ENCODE data around the gene SH3RF3.
"Not testable (repeated sequence)": the region's sequence is repeated elsewhere in the genome, so short reads cannot be mapped to it uniquely, and the experiment has no call there.

SH3RF3 gene

DNA sequence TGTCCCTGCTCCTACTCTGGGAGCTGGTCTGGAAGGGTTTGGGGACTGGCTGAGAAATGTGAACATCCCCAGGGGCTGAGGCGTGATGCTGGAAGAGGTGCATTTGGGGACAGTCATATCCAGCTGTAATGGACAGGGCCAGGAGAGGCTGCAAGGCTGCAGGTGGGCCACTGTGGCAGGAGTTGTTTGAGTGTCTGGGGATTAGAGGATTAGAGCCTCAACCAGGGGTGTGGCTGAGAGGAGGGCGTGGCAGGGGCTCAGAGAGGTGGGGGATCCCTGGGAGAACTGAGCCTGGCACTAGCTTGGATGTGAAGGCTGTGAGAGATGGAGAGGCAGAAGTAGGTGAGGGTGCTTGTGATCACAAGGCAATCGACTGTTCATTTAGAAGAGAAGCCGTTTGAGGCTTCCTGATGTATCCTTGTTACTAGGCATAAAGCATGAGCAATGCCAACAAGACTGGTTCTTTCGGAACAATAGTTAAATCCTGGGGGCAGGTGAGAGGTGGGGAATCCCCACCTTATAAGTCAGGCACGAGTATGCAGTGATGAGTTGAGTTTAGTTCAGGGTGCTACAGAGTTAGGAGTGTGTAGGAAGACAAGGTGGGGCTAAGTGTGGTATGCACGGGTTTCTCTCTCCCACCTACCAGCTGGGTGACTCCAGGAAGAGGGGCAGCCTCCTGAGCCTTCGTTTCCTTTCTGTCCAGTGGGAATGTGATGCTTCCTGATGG lies 31.9 kb downstream of the SH3RF3 start:
- DNase-seq, result no peak

DNA sequence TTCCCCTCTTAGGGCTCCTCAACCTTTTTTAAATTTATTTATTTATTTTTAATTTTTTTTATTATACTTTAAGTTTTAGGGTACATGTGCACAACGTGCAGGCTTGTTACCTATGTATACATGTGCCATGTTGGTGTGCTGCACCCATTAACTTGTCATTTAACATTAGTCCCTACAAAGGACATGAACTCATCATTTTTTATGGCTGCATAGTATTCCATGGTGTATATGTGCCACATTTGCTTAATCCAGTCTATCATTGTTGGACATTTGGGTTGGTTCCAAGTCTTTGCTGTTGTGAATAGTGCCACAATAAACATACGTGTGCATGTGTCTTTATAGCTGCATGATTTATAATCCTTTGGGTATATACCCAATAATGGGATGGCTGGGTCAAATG lies 33.4 kb downstream of the SH3RF3 start:
- not testable (repeated sequence) for DNase-seq

DNA sequence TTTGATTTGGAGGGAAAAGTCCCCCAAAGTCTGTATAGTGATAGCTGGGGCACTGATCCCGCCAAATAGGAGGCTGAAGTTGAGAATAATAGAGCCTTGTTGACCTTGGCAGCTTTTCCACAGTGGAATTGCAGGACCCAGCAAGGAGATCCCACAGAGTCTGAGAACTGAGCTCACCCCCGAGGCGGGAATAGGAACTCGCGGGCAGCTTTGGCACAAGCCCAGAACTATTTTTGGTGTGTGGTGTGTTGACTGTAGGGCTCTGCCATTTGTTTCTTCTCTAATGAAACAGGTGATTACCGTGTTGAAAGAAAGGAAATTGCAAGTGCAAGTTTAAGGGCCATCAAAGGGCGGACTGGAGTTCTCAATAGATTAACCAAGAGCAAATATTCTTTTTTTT lies 34.0 kb downstream of the SH3RF3 start:
- DNase-seq, result peak in 1 of 2 donors; percentile 27

DNA sequence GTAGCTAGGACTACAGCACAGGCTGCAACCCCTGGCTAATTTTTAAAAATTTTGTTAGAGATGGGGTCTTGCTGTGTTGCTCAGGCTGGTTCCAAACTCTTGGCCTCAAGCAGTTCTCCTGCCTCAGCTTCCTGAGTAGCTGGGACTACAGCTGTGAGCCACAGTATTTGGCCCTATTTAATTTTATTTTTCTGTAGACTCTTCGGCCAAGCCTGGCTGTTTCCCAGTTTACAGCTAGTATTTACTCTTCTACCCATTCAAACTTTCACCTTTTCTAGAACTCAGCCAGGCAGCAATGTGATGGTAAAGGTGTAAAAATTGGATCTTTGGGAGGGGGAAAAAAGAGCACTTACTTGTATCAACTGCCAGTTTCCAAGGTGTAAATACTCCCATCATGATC lies 35.3 kb downstream of the SH3RF3 start:
- no peak for DNase-seq

DNA sequence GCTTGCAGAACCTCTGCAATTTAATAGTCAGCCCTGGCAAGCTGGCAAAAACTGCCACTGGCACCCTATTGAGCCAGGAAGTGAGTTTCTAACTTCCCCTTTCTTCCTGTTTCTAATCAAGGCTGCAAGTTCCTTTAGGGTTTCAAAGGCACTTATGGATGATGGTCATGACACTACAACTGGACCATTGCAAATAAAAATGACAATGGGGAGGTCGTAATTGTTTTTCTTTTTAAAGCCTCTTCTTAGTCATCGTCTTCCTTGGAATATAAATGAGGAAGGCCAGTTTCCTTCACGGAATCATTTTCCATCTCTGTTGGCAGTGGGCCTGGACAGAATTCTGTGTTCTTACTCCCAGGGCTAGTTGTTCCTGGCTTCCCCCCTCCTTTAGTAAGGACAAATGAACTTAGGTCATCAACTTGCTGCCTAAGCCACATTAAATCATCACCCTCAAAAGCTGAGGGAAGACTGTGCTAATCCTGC lies 35.8 kb downstream of the SH3RF3 start:
- peak; percentile 33 to 34 for DNase-seq

DNA sequence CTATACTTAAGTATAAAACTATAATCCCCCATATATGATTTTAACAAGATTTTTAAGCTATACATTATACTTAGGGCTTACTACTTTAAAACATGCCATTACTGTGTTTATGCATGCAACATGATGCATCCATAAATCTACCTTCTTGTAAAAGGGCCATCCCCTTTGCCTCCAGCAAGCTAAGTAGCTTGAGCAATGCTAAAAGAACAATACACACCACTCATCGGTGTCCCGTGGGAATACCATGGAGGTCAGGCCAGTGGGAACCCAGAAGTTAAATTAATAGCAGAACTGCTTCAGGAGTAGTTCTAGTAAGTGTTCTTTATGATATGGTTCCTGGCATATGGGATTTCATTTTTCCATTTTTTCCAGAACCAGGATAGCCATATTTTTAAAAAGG lies 37.8 kb downstream of the SH3RF3 start:
- no peak for DNase-seq

DNA sequence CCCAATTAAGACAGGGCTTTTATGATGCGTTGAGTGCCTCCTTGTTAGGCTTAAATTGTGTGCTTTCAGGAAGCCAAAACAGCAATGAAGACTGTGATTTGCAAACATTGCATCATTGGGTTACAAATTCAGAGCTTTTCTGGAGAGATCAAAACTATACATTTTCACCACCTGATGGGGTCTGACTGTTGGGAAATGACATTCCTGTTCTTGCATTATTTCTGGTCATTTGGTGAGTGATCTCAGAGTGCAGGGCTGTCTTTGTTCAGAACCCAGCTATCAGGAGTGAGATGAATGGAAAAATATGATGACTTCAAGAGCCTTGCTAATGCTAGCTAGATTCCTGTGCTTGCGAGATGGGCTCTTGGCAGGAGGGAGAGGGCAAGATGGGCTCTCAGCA lies 39.1 kb downstream of the SH3RF3 start:
- DNase-seq, result peak in 1 of 2 donors; percentile 5

DNA sequence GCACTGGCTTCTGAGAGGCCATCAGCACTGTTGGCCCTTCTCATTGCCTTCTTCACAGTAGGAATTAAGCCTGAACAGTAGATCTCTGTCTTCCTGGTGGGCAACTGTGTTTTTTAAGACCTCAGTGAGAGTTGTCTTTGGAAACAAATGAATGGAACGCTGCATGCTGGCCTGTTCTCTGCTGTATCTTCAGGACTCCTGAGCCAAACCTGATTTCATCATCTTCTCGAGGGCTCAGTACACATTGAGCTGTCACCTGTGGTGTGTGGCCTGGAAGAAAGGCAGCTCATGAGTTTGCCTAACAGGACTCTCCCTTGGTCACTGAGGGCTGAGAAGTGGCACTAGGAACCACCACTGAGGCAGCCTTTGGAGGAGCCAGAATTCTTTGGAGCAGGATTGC lies 39.7 kb downstream of the SH3RF3 start:
- DNase-seq, result no peak

DNA sequence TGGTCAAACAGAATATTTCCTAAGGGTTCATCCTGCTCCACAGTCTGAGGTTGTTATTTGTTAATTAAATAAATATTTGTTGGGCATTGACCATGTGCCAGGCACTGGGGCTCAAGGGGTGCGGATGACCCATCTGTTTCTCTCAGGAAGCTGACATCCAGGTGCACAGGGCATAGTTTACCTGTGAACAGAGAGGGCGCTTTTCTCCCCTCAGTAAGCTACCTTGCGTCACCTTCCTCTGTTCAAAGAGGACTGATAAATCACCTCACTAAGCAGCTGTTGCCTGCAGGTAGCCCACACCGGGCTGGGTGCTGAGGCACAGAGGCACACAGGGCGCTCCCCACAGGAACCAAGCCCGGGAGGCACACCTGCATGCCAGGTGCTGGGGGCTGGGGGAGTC lies 41.6 kb downstream of the SH3RF3 start:
- no peak for DNase-seq

DNA sequence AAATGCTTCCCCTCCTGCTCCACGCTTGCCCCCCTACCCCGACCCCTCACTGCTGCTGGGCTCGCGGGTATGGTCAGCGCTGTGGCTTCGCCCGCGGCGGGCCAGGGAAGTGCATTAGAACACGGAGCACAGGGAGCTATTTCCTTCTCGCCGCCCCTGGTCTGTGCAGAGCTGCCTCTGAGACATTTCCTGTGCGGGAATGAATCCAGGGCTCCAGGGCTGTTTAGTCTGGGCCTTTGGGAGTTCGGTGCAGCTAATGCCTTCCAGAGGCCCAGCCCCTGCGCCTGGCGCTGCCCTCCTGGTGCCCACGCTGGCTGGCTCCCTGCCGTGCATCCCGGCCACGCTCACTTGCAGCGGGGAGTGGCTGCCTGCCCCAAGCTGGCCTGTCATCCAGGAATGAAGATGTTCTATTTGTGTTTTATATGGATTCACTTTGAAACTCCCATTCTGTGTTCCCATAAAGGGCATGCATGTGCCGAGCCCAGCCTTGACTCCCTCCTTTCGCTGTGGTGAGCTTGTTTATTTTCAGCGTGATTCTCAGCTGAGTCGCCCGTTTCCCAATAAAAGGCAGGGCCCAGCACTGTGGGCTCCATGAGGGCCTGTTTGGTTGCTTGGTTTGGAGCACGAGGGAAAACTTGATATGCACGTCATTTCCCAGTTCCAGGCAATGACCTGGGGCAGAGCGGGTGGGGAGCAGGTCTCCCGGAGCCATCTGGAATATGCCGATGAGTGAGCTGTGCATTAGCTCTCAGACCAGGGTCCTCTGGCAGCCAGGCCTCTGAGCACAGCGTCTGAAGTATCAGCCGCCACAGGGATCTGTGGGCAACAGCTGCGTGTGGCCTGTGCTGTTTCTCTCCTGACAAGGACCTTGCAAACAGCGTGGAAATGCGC lies 42.7 kb downstream of the SH3RF3 start:
- DNase-seq, result no peak

DNA sequence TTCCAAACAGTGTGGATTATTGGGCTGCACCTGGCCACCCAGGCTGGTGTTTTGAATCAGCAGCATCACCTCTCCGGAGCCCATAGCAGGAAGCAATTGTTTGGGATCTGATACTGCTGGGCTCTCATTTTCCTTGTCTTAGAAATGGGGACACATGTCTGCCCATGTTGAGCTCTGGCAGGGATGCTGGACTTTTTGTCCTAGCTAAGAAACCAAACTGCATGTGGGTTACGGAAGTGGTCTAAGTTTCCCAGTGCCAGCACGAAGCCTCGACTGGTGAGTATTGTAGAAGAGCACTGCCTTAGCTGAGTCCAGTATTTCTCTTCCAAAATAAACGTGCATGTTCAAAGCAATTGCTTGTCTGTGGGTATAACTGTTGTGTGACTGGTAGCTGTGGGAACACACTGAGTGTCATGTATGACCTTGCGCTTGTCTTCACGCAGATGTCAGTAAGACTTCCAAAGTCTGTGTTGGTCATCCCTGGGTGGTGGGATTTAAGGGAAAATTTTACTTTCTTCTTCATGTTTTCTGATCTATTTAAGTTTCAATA lies 43.6 kb downstream of the SH3RF3 start:
- no peak for DNase-seq

DNA sequence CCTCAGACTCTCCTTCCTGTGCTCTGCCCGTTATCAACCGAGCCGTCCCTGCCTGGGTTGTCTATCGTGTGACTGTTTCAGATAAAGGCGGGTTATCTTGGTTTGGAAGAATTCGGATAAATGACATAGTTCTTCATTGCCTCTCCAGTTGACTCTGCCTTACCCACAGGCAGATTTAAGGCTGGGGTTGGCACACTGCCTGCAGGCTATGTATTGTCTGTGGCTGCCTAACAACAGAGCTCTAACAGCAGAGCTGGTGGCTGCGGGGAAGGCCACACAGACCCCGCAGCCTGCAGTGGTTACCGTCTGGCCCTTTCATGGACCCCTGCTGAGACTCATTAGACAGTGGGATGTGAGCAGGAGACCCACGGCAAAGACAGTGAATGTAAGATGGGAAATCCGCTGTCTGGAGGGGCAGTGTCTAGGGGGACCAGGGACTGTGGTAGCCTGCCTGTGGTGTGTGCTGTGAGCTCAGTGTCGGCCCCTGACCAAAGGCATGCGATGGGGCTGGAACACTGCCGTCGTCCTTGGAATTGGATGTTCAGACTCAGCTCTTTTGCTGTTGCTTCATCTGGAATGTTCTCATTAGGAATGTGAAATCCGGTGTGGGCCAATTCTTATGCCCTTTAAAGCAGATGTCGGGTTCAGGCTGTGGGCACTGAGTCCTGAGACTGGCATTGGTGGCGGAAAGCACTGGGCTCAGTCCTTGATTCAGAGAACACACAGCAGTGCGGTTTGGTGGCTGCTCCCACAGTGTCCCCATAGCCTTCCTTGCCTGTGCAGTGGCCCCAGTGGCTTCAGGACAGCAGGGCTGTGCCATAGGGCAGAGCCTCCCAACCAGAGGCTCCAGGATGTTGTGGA lies 44.5 kb downstream of the SH3RF3 start:
- DNase-seq, result no peak

DNA sequence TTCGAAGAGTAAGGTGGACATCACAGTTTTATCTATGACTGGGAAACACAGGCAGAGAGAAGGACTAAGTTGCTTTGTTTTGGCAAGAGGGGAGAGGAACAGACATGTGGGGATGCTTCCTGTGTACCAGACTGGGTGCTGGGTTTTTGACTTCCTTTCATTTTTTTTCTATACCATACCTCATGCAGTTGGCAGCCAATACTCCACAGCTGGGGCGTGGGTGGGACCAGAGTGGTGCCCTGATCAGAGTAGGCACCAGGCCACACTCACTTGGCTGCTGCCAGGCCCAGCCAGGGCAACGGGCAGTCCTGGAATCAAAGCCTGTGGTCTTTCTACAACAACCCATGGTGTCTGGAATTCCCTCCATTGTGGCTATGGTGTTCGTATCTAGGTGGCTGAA lies 45.2 kb downstream of the SH3RF3 start:
- no peak for DNase-seq

DNA sequence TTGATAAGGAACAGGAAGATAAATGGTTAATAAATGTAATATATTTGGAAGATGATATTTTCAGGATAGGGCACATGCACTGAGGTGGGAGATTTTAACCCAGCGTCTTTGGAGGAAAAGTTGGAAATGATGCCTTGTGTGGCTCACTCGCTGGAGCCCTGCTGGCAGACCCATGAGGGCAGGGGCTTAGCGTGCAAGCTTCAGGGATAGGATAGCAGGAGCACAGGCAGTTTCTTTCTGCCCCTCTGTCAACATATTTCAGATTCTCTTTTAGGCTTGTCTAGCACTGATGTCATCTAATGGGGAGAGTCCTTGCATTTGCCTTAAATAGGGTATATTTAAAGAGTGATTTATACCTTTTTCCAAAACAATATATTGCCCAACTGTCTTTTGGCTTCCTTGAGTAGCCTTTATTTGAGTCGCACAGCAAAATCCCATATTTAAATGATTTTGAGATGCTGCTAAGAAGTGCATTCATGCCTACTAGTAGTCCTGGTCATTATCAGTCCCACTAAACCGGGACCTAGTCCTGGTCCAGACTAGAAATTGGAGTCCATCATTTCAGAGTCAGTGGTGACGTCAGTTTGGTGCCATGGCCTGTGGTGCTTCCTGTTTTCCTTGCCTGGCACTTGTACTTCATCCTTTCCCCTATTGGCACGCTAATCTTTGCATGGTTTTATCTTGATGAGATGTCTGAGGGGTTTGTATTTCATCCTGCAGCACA lies 45.8 kb downstream of the SH3RF3 start:
- no peak for DNase-seq

DNA sequence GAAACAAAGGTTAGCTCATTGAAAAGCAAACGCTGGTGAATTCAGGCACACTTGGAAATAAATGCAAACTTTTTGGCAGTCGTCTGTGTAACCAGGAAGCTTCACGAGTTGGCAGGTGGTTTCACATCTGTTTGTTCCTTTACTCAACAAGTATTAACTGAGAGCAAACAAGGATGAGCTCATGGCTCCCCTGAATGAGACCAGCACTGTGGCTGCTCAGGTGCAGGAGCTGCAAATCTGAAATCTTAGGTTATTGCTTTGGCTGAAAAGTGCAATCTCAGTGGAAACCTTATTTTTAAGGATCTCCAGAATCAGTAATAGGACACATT lies 46.3 kb downstream of the SH3RF3 start:
- DNase-seq, result no peak

DNA sequence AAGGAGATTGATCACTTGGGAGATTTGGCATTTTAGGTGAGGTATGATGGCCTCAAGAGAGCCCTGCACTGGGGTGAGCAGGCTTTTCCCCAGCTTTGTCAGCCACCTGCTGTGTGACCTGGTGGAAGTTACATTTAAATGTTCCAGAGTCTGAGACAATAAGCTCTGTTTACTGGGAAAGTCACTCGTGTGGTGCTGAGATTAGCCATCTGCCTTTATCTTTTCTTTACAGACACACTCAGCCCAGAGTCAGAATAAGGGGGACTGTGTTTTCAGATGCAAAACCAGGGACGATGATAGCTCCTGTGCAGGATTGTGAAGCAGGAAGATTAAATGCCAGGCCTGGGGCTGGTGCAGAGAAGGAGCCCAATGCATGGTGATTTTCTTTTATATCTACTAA lies 47.9 kb downstream of the SH3RF3 start:
- DNase-seq, result no peak

DNA sequence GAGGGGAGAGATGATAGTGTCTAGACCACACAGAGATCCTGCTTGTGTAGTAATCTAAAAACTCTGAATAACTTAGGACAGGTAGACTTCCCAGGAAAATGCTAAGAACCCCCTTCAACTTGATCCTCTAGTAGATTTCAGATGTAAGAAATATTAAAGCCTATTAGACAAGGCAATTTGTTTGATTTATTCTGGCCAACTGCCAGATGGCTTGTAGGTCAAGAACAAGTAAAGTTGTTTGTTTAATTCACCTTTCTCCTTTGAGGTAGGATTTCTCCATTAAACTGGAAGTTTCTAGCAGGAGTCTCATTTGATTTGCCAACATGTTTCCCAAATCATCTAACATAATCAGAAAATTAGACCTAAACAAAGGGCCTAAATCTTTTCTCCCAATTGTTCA lies 48.6 kb downstream of the SH3RF3 start:
- no peak for DNase-seq

DNA sequence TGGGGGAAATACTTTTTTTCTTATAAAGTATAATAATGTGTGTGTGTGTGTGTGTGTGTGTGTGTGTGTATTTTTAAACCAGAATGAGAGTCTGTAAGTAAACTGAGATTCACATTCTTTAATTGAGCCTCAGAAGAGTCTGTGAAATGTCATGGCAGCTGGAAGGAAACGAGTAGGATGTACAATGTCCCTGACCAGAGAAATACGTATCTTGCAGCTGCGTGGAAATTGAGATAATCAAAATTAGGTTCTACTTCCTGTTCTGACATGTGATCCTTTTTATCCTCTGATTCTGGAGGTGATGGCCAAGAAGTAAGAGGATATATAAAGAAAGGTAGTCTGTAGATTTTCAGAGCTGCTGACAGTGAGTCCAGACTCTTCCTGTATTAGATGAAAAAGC lies 50.0 kb downstream of the SH3RF3 start:
- DNase-seq, result no peak

DNA sequence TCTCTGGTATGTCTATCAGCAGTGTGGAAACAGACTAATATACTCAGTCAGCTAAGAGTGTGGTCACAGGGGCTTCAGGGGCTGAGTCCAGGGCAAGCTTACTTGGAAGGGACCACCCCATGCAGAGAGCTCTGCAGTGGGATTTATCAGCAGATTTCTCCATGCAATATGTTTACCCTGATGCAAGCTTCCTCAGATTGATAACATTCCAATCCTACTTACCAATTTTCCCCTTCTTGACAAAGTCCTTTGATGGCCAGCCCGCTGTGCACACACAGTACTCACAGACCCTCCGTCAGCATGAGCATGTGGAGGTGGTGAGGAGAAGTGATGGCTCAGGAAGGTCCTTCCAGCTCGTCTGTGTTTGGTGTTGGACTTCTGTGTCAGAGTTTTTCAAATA lies 51.8 kb downstream of the SH3RF3 start:
- no peak for DNase-seq

DNA sequence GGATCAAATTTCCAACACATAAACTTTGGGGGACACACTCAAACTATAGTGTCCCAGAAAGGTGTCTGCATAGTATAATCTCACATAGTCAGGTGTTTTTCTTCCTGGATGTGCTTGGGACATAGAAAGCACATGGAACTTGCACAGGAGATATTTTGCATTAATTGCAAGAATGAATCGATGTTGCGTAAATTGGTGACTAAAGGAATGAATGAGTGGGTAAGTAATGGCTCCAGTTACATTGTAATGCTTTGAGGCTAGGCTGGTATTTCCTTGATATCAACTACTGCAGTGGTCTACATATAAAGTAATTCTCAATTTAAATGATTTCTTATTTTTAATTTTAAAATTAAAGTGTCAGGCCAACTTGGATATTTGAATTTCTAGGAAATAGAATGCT lies 53.4 kb downstream of the SH3RF3 start:
- DNase-seq, result no peak

DNA sequence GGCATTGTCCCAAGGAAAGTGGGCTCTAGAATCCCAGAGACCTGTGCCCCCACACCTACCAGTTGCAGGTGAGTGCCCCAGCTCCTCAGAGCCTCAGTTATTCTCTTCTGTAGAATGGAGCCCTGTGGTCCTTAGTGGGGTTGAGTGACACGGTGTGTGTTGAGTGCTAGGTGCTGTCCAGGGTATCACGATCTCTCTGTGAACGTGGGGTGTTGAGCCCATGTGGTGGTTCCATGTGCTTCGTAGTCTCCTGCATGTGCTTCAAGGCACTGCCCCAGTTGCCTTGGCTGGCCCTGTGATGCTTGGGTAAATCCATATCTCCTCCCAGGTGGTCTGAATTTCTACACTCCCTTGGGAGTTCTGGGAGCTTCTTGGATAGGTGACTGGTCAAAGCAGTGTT lies 54.9 kb downstream of the SH3RF3 start:
- no peak for DNase-seq

DNA sequence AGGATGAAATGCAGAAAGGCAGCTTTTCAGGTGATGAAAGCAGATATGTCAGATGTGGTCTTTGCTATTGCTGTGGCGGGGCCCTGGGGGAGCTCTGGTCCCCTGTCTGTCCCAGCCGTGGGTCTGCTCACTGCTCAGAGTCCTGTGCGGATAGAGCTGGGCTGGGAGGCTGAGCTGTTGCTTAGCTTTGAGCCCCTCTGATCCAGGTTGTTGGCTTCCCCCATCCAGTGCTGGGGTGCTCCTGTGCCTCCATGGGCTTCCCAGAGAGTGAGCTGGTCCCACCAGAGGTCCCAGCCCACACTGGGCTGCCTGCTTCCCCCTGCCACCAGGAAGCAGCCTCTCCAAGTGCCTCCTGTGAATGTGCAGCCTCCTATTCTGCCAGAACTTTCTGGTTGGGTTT lies 55.4 kb downstream of the SH3RF3 start:
- DNase-seq, result no peak

Measured in inflammatory macrophage (primary cell).